ENCODE results near the gene RNU6-1.

RNU6-1 gene

GRCh38 chr15:67824197-67824968 is 15.5 kb downstream of the RNU6-1 start:
- TF ChIP-seq CTCF (IDR thresholded peaks at IDR 0.05; ENCODE audit: insufficient read depth, low read length, poor library complexity, severe bottlenecking): no peak

GRCh38 chr15:67823314-67824196 is 16.3 kb downstream of the RNU6-1 start:
- TF ChIP-seq CTCF (IDR thresholded peaks at IDR 0.05; ENCODE audit: insufficient read depth, low read length, poor library complexity, severe bottlenecking): peak; percentile 20
- Histone ChIP-seq H3K27me3 (replicated peaks; ENCODE audit: control insufficient read depth, insufficient read depth, low read length) (peaks cover 16% of the 10 kb centered on the region), H3K4me3 (replicated peaks; ENCODE audit: low read depth, low read length) (peak overlapping the region; percentile 51), H3K36me3 (ENCODE audit: control insufficient read depth, insufficient read depth, low read length) (no peaks in the 10 kb centered on the region)
- no peak for DNase-seq (ENCODE audit: extremely low read depth, insufficient read length)

More at GRCh38 chr15:67824197-67824968, 15.5 kb downstream of the RNU6-1 start:
- DNase-seq (ENCODE audit: extremely low read depth, insufficient read length): no peak
- Histone ChIP-seq H3K36me3 (ENCODE audit: control insufficient read depth, insufficient read depth, low read length) (no peaks in the 10 kb centered on the region), H3K27me3 (replicated peaks; ENCODE audit: control insufficient read depth, insufficient read depth, low read length) (peaks cover 16% of the 10 kb centered on the region), H3K4me3 (replicated peaks; ENCODE audit: low read depth, low read length) (peak overlapping the region; percentile 51)

GRCh38 chr15:67822537-67823313 is 17.1 kb downstream of the RNU6-1 start:
- H3K4me3 ChIP-seq (replicated peaks; ENCODE audit: low read depth, low read length): no peak overlapping the region; the same call in none of the 2 replicates
- no peak for DNase-seq (ENCODE audit: extremely low read depth, insufficient read length)
- H3K27me3 ChIP-seq (replicated peaks; ENCODE audit: control insufficient read depth, insufficient read depth, low read length): peaks cover 16% of the 10 kb centered on the region
- TF ChIP-seq CTCF (IDR thresholded peaks at IDR 0.05; ENCODE audit: insufficient read depth, low read length, poor library complexity, severe bottlenecking): no peak
- H3K36me3 ChIP-seq (ENCODE audit: control insufficient read depth, insufficient read depth, low read length): no peaks in the 10 kb centered on the region

- Histone ChIP-seq H3K27me3 (replicated peaks; ENCODE audit: control insufficient read depth, insufficient read depth, low read length) (peaks cover 16% of the 10 kb centered on the region), H3K4me3 (replicated peaks; ENCODE audit: low read depth, low read length) (no peak overlapping the region), H3K36me3 (ENCODE audit: control insufficient read depth, insufficient read depth, low read length) (no peaks in the 10 kb centered on the region)
- no peak for TF ChIP-seq CTCF (IDR thresholded peaks at IDR 0.05; ENCODE audit: insufficient read depth, low read length, poor library complexity, severe bottlenecking)
- no peak for DNase-seq (ENCODE audit: extremely low read depth, insufficient read length)
These were observed 17.9 kb downstream of the RNU6-1 start for GRCh38 chr15:67821784-67822440.

All from GM06990 (cell line).